K562 (cell line): ENCODE results near the gene CRLF1. TPM values are rescaled to one million over a fixed set of nuclear protein-coding genes. Genes with fewer than 3 reads are reported as not detected.

ENCODE experiments used
- ATF1 ChIP-seq, 2 experiments: fragments of 450-650 bp in 1 of 2; IDR thresholded peaks; 2 replicates each; pipeline ENCODE4 v1.6.1; 2016; ENCODE audit warnings: missing compliant biosample characterization in 1 of 2, missing genetic modification characterization in 1 of 2
- ATF7 ChIP-seq: fragments of 450-650 bp; IDR thresholded peaks from 2 replicates; pipeline ENCODE4 v1.7.1; 2014; ENCODE audit warnings: mild to moderate bottlenecking, moderate library complexity
- CBFB ChIP-seq: sonication (generic); formaldehyde crosslinking; IDR thresholded peaks from 2 replicates; pipeline ENCODE4 v1.4.0; 2020; ENCODE audit warnings: mild to moderate bottlenecking, missing genetic modification reagents
- CBX1 ChIP-seq: sonication (generic); IDR thresholded peaks from 2 replicates; pipeline ENCODE4 v1.6.1; 2016; ENCODE audit warnings: antibody characterized with exemption, low read depth, mild to moderate bottlenecking
- CLOCK ChIP-seq: fragments of 250-450 bp; sonication (Bioruptor Pico); IDR thresholded peaks from 2 replicates; pipeline ENCODE4 v1.4.0; 2020; ENCODE audit warnings: mild to moderate bottlenecking, moderate library complexity, borderline replicate concordance
- MBD1 ChIP-seq: fragments of 250-450 bp; sonication (Bioruptor Pico); IDR thresholded peaks from 2 replicates; pipeline ENCODE4 v1.8.0; 2022; ENCODE audit warnings: inconsistent platforms
- MYBL2 ChIP-seq, 2 experiments: fragments of 450-650 bp in 1 of 2; sonication (generic) in 1 of 2; formaldehyde crosslinking in 1 of 2; IDR thresholded peaks; 2 replicates each; pipeline versions ENCODE4 v1.6.1 to v1.8.1; 2017 to 2022; ENCODE audit warnings: borderline replicate concordance in 1 of 2, inconsistent platforms in 1 of 2, low read depth in 1 of 2, mild to moderate bottlenecking in 1 of 2, missing genetic modification reagents in 1 of 2, moderate library complexity in 1 of 2
- NCOA4 ChIP-seq: fragments of 450-650 bp; IDR thresholded peaks from 2 replicates; pipeline ENCODE4 v1.6.1; 2018; ENCODE audit warnings: mild to moderate bottlenecking; ENCODE audit not compliant: partially characterized antibody
- NFE2L1 ChIP-seq: fragments of 450-650 bp; IDR thresholded peaks from 2 replicates; pipeline ENCODE4 v1.6.1; 2016; ENCODE audit warnings: missing genetic modification characterization, low read depth, mild to moderate bottlenecking, missing compliant biosample characterization, moderate library complexity, borderline replicate concordance
- TCF7L2 ChIP-seq: fragments of 150-350 bp; IDR thresholded peaks from 2 replicates; pipeline ENCODE4 v1.6.1; 2016; ENCODE audit warnings: low read depth, mild to moderate bottlenecking, low read length, moderate library complexity
- THAP12 ChIP-seq: fragments of 250-450 bp; sonication (Bioruptor Pico); IDR thresholded peaks from 2 replicates; pipeline ENCODE4 v1.9.0; 2021; ENCODE audit warnings: mild to moderate bottlenecking, inconsistent platforms
- ZNF184 ChIP-seq: sonication (generic); formaldehyde crosslinking; IDR thresholded peaks from 2 replicates; pipeline ENCODE4 v1.5.0; 2020; ENCODE audit warnings: missing genetic modification reagents
- ZNF511 ChIP-seq: sonication (generic); formaldehyde crosslinking; IDR thresholded peaks from 2 replicates; pipeline ENCODE4 v1.8.0; 2022; ENCODE audit warnings: mild to moderate bottlenecking, missing genetic modification reagents
- ZNF655 ChIP-seq: fragments of 250-450 bp; sonication (Bioruptor Pico); IDR thresholded peaks from 2 replicates; pipeline ENCODE4 v1.5.0; 2021
- ZNF766 ChIP-seq: fragments of 200-800 bp; sonication (Bioruptor generic); conservative IDR thresholded peaks from 2 replicates; pipeline ENCODE4 v1.6.1; 2016; ENCODE audit warnings: missing genetic modification characterization, missing compliant biosample characterization
- ZNF780A ChIP-seq: fragments of 250-450 bp; sonication (Bioruptor Pico); IDR thresholded peaks from 2 replicates; pipeline ENCODE4 v1.5.0; 2021; ENCODE audit warnings: mild to moderate bottlenecking
- ZNF785 ChIP-seq: fragments of 250-450 bp; sonication (Bioruptor Pico); IDR thresholded peaks from 2 replicates; pipeline ENCODE4 v1.4.0; 2020; ENCODE audit warnings: mild to moderate bottlenecking
- polyA plus RNA-seq, 8 experiments: library from polyadenylated mRNA; depleted of rRNA in 4 of 8; stranded (reverse) in 5 of 8; unstranded in 3 of 8; fragments of >200 nt; fragmentation: Nextera tagmentation in 2 of 8; fragmentation: Illumina TruSeq in 1 of 8; extraction: Ambion mirVana in 2 of 8; extraction: Trizol in 1 of 8; gene quantifications; 2 replicates each; pipeline versions ENCODE4 v1.2.1 to v1.2.3, GENCODE V29; 2011 to 2014; ENCODE audit warnings: inconsistent platforms in 1 of 8, missing spikeins in 1 of 8
- total RNA-seq, 7 experiments: library from RNA; depleted of rRNA in 6 of 7; stranded (reverse); fragments of >200 nt in 6 of 7; fragmentation: Illumina TruSeq in 2 of 7; extraction: Trizol in 2 of 7; gene quantifications; 2 replicates each; pipeline versions ENCODE4 v1.2.1 to v1.2.3, GENCODE V29; 2011 to 2021; ENCODE audit warnings: low replicate concordance in 1 of 7

The CRLF1 gene
- total and polyA plus RNA-seq, 9 of the 15 experiments (the other 6 are each of a cell fraction or from before 2014, with no cell fraction given) = 0.85 to 3.6 (median 1.7) TPM

- TF ChIP-seq ATF1 (CRISPR knock-in tag; IDR thresholded peaks at IDR 0.05) (peak; percentile 73), ATF1 (tag; IDR thresholded peaks at IDR 0.05) (peak; percentile 98), NFE2L1 (tag) (no peak), ZNF655 (CRISPR knock-in tag) (no peak), THAP12 (CRISPR knock-in tag) (peak; percentile 15; the same call in 1 of the 2 replicates), ZNF785 (CRISPR knock-in tag) (no peak), ZNF766 (CRISPR knock-in tag) (no peak; the same call in 1 of the 2 replicates), TCF7L2 (no peak), MBD1 (CRISPR knock-in tag) (no peak), CBFB (CRISPR knock-in tag) (0 out of 2 replicates have a peak, but pooled peaks have one; percentile 51), CBX1 (peak; percentile 33; the same call in 1 of the 2 replicates), CLOCK (CRISPR knock-in tag) (no peak), ATF7 (peak; percentile 90), ZNF184 (CRISPR knock-in tag) (no peak), ZNF511 (CRISPR knock-in tag) (peak; percentile 25), MYBL2 (IDR thresholded peaks at IDR 0.05; ENCODE audit: low read depth) (no peak), MYBL2 (CRISPR knock-in tag; IDR thresholded peaks at IDR 0.05; ENCODE audit: borderline replicate concordance) (no peak), ZNF780A (CRISPR knock-in tag) (peak; percentile 36; the same call in 1 of the 2 replicates), NCOA4 (no peak)
Observed at GRCh38 chr19:18571564-18572344, 34.8 kb downstream of the CRLF1 start, which contains the start of gene UBA52 (continued).
